NCI-H2029 treated with DMSO at 0.1 percent for 48 hours (cell line): ENCODE data around the gene ADO.

Experiments used
- DNase-seq: peaks from one replicate; lab custom pipeline; 2025; lab: John Stamatoyannopoulos, UW

Gene ADO

GRCh38 chr10:62817766-62818425 is 13.4 kb downstream of the ADO start:
- DNase-seq: no peak

DNA sequence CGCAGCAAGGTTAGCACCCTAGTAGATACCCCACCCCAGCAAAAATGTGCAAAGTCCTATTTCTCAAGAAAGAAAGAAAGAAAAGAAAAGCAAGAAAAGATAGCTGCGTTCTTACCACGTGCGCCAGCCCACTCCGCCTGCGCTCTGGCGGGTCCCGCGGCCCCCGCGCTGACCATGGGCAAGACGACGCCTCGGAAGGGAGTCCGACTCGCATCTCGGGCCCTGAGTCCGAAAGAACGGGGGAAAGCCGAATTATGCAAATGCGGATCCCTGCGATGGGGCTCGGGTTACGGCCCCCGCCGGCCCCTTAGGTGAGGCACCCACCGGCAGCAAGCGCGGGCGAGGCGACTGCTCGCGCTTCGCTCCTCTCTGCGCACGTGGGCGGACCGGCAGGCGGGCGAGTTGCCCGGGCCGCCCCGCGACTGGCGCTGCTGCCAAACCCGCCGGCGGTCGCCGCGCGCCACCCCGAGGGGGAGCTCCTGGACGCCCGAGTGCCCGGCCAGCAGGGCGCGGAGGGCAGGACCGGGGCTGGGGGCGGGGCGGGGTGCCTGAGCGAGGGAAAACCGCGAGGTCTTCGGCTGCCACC is 14.0 kb downstream of the ADO start:
- DNase-seq: no peak

DNA sequence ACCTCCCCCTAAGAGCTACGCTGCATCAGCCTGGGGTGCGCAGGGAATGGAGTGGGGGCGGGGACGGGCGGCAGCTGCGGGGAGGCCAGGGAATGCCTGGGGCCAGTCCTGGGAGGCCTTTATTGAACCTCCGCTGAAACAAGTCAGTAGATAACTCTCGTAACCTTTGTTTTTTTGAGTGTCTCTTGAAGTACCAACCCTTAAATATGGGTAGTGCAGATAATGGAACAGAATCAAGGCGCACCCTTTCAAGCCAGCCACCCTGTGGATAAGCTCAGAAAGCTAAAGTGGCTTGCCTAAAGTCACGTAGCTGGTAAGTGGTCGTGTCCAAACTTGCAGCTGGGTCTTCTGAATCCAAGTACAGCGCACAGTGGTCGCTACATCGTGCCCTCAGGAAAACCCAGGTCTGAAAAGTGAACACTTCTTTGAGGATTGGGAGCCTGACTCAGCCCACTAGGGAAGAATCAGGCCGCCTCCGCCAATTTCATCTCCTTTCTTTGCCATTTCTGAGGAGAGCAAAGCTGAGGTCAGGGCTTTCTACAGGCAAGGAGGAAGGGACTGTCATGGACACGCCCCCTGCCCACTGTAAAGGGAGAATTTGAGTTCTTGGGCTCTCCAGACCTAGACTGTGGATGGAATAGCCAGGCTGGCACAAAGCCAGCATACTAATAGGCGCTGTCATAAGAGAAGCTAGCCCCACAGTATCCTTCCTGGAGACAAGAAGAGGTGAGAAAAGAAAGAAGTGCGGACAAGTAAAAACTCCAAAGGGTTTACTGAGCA is 14.8 kb downstream of the ADO start:
- DNase-seq: no peak

GRCh38 chr10:62820586-62820985 is 16.1 kb downstream of the ADO start:
- DNase-seq: no peak

- DNase-seq: no peak
Measured at GRCh38 chr10:62826273-62826672, 21.8 kb downstream of the ADO start.

GRCh38 chr10:62829622-62830021 is 25.1 kb downstream of the ADO start:
- no peak for DNase-seq

DNA sequence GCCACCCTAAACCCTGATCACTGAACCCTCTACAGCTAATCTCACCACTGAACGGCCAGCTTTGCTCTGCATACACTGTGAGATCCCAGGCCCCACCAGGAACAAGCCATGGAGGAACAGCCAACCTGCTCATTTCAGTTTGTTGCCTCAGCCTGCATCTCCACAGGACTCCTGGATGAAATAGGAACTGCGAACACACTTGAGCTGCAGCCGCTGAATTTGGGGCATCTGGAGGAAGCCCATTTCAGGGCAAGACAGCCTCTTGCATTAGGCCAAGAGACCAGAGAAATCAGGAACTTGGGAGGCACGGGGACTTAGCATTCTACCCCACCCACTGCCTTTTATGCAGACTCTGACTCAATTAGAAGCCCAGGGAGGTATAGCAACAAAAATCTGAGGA is 26.2 kb downstream of the ADO start:
- no peak for DNase-seq

DNA sequence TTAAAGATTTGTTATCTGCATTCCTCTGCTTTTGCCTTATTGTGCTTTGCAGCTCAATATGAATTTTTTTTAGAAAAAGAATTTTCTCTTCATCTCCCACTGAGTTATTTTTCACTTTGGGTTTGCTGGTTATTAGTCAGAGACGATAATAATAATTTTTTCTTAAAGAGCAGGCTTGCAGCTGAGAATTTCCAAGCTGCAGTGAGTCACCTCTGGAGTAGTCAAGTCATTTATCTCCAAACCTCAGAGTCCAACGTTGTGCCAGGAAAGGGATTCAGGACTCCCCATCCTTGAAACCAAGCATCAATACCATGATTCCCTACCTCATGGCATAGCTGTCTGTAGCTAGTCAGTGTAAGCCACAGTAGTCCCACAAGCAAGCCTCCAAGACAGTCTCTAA is 26.8 kb downstream of the ADO start:
- DNase-seq: no peak

GRCh38 chr10:62839590-62839989 is 35.1 kb downstream of the ADO start:
- DNase-seq: no peak

DNA sequence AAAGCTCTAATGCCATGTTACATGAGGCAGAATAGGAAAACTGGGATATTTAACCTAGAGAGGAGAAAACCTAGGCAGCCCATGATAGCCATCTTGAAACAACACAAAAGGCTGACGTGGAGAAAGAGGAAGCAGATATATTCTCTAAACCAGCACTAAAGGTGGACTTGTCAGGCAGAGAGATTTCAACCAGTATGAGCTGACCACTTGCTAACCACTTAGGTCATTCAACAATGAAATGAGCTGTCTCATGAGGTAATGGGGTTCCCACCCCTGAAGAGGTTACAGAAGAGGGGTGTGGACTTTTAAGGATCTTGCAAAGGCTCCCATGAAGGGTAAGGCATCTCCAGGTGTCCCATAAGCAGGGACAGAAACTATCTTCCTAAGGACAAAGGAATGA is 38.5 kb downstream of the ADO start:
- DNase-seq: no peak

DNA sequence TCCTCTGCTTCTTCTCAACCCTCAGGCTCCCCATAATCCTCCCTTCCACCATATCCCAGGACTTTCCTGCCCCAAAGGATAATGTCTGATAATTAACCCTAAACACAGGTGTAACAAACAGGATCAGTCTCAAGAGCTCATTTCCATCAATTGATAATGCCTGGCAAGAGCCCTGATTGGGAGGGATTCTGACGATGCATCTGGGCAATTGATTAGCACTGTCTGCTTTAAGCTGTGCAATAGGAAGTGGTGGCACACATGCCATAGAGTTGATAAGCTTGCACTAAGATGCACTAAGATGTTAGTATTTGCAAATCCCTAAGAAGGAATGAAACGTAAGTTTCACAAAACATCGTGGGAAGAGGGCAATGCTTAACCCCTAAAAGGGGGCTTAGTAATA is 39.1 kb downstream of the ADO start:
- no peak for DNase-seq

DNA sequence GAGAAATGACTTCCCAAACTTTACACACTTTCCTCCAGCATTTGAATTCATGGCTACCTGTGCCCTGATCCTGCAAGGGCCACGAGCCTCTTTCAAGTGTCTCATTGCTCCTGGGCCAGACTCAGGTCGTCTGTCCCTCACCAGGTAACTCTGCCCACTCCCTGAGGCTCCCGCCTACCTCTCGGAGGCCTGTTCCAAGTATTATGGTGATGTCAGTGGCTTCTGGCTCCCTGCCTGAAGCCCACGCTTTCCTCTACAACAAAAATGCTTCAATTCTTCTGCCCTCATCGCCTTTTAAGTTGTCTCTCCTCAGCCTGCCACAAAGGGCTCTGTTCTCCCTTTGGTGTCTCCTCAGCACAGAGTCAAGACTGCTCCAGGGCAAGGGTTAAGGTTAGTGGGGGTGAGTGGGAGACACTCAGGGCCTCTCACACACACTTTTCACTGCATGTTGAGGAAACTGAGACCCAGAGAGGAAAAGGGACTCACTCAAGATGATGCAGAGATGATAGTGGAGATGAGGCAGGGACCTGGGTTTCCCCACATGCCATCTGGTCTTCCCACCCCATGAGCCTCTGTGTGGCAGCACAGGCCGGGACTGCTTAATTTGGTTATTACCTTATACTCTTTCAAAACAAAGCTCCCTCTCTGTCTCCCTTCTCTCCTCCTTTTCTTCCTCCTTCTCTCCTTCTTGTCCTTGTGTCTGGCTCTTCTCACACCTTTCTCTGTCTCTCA is 39.9 kb downstream of the ADO start:
- DNase-seq: no peak

- DNase-seq: no peak
Measured at GRCh38 chr10:62847433-62847832, 42.9 kb downstream of the ADO start.

DNA sequence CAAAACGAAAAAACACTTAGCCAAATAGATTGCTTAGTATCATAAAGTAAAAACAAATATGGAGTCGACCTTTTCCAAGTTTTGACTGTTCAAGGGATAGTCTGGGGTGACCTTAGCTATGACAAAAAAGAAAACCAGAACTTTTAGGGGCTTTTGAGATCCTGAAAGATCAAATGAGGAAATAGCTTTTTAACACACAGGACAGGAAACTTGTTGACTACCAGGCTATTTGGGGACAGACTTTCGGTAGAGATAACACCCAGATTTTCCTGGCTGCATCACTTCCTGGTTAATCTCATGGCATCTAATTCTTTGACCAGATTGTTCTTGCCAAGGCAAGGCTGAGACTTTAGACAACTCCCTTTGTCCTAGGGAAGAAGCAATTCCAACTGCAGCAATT is 46.1 kb downstream of the ADO start:
- DNase-seq: no peak

DNA sequence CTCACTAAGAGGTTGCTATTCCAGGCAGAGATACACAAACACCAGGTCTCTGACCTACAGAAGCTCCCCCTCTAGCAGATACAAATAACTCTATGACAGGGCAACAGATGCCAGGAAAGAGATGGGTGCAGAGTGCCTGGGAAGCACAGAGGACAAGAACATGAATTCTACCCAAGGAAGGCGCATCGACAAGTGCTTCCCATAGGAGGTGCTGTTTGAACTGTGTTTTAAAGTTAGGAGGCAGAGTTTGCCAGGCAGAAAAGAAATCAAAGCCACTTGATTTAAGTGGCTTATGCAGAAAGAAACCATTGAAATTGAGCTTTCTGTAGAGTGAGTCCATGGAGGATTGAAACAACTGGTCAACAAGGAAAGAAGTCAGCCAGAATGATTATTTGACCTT is 46.9 kb downstream of the ADO start:
- DNase-seq: no peak

GRCh38 chr10:62852961-62853702 is 48.6 kb downstream of the ADO start:
- DNase-seq: no peak

DNA sequence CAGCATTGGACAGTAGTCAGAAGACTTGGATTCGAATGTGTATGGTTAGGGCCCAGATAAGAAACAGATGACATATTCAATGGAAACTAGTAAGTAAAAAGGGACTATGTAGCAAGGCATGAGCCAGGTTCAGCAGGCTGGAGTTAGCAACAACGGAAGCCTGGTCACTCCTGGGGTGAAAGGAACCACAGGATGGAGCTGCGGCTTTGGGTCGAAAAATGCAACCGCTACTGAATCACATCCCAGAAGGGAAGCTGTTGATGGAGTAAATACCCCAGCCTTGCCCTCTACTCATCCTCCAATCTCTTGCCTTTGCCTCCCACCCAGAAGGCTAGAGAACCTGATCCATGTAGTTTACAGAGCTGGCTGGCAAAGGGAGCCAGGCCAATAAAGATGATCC is 49.2 kb downstream of the ADO start:
- DNase-seq: no peak

- DNase-seq: no peak
Measured at GRCh38 chr10:62856021-62856420, 51.5 kb downstream of the ADO start.
